HG03025 (cell line): ENCODE measurements around the gene BCR.

Experiments
- ATAC-seq: cut with Tn5 transposase; IDR thresholded peaks from one replicate; pipeline ENCODE4 v1.9.1; 2021; ENCODE audit warnings: mild to moderate bottlenecking, moderate library complexity; ENCODE audit not compliant: unreplicated experiment, low FRiP score

The BCR gene

GRCh38 chr22:23283591-23284503 is 103.5 kb downstream of the BCR start:
- no peak for ATAC-seq

GRCh38 chr22:23284504-23285033 is 104.3 kb downstream of the BCR start:
- no peak for ATAC-seq

GRCh38 chr22:23285236-23285635 is 104.9 kb downstream of the BCR start:
- ATAC-seq = no peak

GRCh38 chr22:23285734-23286133 is 105.4 kb downstream of the BCR start:
- no peak for ATAC-seq

GRCh38 chr22:23286296-23286695 is 106.0 kb downstream of the BCR start:
- ATAC-seq = no peak

DNA sequence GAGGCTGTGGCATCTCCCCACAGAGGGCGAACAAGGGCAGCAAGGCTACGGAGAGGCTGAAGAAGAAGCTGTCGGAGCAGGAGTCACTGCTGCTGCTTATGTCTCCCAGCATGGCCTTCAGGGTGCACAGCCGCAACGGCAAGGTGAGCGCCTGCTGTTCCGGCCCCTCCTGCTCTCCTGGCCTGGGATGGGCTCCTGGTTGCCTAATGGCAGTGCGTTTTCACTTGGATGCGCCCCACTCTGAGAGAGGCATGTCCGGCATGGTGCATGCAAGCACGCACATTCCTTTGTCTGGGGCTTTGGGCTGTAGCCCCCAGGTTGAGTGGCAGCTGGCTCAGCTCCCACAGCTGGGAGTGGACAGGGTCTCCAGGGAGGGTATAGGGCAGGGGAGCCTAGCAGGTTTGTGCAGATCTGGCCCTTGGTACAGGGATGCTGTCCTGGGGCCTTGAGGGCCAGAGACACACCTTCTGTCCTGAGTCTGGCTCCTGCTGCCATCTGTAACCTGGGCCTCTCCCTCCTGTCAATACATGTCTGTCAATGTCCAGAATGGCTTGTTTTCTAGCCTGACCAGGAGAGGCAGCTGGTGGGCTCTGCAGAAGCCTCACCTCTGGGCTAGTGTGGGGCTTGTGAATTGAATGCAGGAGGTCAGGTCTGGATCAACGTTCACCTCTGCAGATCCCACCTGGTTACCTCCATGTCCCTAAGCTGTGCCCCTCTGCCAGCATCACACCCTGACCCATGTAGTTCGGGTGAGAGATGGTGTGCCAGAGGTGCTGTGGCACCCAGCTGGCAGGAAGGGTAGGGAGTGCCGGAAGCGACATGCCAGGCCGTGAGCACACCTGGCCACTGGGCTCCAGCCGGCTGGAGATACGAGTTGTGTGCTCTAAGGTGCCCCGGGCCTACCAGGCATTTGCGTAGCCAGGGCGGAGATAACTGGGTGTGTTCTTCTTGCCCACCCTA is 107.1 kb downstream of the BCR start:
- ATAC-seq = no peak

GRCh38 chr22:23288301-23289129 is 108.2 kb downstream of the BCR start:
- ATAC-seq = no peak

GRCh38 chr22:23289130-23289503 is 108.8 kb downstream of the BCR start:
- no peak for ATAC-seq

GRCh38 chr22:23289851-23290724 is 109.8 kb downstream of the BCR start:
- no peak for ATAC-seq

DNA sequence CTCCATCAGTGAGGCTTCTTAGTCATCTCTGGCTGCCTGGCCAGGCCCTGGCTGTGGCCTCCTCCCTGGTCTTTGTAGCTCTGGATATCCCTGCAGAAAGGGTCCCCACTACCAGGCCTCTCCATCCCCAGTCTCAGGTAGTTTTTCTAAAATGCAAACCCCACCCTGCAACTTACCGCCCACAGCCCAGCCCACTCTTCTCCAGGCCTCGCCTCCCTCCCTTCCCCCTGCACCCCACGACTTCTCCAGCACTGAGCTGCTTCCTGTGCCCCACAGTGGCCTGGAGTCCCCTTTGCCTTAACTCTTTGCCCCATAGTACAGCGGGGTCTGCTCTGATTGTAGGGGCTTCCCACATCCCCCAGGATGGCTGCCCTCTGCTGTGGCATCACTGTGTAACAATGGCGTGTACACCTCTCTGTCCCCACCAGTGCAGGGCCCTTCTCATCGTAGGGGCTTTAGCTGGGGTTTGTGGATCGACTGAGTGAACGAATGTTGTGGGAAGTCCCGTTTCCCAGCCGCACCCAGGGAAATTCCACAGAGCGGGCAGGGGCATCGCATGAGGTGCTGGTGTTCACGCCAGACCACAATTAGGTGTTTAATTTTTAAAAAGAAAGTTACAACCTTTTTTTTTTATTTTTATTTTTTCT is 111.6 kb downstream of the BCR start:
- no peak for ATAC-seq

GRCh38 chr22:23292453-23293350 is 112.4 kb downstream of the BCR start:
- no peak for ATAC-seq

DNA sequence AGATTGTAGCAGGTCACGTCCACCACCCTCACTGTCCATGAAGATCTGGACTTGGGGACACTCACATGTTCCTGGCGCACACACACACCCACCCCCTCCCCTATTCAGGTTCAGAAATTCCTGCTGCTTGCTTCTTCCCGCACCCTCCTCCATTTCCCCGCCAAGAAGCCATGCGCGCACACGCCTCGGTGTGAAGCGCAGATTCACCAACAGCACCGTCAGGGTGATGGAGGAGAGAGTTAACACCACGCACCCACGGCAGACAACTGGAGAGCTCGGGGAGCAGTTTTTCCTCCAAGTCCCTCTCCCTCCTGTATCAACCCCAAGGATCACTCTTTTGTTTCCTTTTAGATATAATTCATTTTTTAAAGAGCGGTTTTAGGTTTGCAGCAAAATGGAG is 113.4 kb downstream of the BCR start:
- no peak for ATAC-seq

DNA sequence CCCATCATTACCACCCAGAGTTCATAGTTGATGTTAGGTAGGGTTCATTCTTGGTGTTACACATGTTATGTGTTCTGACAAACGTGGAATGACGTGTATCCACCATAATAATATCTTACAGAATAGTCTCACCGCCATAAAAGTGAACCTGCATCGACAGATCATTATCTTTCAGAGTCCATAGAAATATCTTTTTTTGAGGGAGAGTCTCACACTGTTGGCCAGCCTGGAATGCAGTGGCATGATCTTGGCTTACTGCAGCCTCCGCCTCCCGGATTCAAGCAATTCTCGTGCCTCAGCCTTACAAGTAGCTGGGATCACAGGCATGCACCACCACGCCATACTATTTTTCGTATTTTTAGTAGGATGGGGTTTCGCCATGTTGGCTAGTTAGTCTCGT is 113.9 kb downstream of the BCR start:
- no peak for ATAC-seq

DNA sequence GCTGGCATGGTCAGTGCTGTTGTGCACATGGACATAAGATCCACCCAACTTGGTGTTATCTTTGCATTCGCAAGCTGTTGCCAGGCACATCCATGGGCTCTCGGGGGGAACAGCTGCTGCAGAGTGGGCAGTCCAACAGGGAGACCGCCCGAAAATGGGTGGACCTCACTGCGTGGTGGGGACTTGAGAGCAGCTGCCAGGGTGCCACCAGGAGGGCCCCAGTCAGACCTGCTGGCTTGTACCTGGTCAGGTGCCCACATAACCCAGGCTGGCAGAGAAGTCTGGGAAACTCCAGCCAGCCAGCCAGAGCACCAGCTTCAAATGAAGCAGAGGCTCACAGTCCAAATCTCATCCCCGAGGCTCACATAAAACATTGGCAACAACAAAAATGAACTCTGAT is 120.2 kb downstream of the BCR start:
- no peak for ATAC-seq

DNA sequence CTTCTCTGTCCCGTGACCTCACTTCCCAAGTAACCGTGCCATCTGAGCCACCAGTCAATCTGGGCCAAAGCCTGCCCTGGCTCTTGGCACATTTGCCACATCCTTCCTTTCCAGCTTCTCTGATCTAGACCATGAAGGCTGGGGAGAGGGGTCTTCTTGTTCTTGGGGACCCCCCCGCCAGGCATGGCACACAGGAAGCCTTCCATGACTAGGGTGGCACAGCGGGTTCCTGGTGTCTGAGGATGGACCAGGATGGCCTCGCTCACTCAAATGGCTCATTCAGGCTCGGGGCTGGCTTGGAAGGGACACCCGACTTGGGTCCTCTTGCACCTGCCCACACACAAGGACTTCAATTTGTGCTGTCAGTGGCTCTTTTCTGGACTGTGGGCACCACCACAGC is 121.3 kb downstream of the BCR start:
- no peak for ATAC-seq

DNA sequence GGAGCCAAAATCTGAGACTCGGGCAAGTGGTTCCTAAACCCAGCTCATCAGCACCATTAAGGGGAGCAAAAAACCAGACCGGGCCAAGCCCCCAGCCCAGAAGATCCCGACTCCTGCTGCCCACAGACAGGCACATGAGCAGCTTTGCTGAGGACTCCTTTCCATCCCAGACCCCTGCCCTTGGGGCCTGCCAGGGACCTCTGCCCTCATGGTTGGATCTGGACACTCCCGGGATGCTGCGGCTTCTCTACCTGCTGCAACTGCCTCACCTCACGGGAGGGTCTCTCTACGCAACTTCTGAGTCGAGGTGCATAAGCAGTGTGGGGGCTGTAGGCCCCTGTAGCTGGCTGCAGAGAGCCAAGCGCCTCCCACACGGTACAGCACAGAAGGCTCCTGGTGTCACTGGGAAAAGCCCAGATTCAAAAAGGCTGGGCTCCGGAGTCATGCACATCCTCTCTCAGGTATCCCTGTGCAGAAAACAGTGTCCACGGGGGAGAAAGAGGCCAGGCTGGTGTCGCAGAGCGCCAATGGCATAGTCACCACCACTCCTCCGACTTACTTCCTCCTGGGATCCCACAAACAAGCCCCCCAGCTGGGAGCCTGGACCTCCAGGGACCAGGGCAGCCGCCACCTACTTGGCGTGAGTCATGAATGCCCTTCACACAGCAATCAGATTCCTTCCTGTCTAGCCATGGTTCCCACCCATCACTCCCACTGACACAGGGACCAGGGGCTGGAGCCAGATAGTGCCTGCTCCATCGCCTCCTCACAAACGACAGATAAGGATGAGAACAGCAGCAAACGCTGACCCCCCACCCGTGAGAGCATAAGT is 122.1 kb downstream of the BCR start:
- ATAC-seq = no peak

- ATAC-seq = no peak
Measured at GRCh38 chr22:23305321-23305910, 125.1 kb downstream of the BCR start.
